HCT116 (cell line): ENCODE results near the gene TEP1. TPM values are rescaled to one million over a fixed set of nuclear protein-coding genes. Genes with fewer than 3 reads are reported as not detected.

Experiments used
- ATAC-seq: fragments of 200-7000 bp; cut with Tn5 transposase; 2 replicates; pipeline ENCODE4 v1.9.1; 2020; ENCODE audit warnings: mild to moderate bottlenecking, moderate library complexity
- BruUV-seq: library from RNA; stranded (reverse); fragments of 400-500 nt; replicated peaks from 2 replicates; lab custom pipeline; 2021; lab: Mats Ljungman, UMichigan
- CTCF ChIA-PET: fragments of 300-600 bp; sonication (Branson Sonifier 250); formaldehyde crosslinking; loops from one replicate; lab custom pipeline; 2021; ENCODE audit warnings: antibody characterized with exemption; lab: Charles Lee
- POLR2A ChIA-PET: fragments of 300-600, 350-600 bp; sonication (Branson Sonifier 250); formaldehyde crosslinking; loops from one replicate; lab custom pipeline; 2021; ENCODE audit warnings: antibody characterized with exemption; lab: Charles Lee
- RAD21 ChIA-PET, 2 experiments: fragments of 300-600 bp; sonication (Branson Sonifier 250); formaldehyde crosslinking; loops; one replicate each; lab custom pipeline; 2023; ENCODE audit warnings: low total read pairs in 2 of 2; ENCODE audit not compliant: uncharacterized antibody in 2 of 2, unreplicated experiment in 2 of 2, low non-redundant PET in 1 of 2; lab: Charles Lee
- DNase-seq: peaks from one replicate; pipeline ENCODE4 v3.0.0-alpha.2; 2010; ENCODE audit warnings: low read depth, low spot score
- H2AFZ ChIP-seq: fragments of 200-600 bp; shearing (Covaris generic), sonication (generic); 2 replicates; pipeline ENCODE4 v1.6.1; 2017; ENCODE audit warnings: low read depth, mixed run types, mixed read lengths, antibody characterized with exemption, low read length; ENCODE audit not compliant: poor library complexity, severe bottlenecking
- H3K27ac ChIP-seq: 2 replicates; pipeline ENCODE4 v1.5.1; 2012; ENCODE audit warnings: low read depth, low read length
- H3K27me3 ChIP-seq: fragments of 200-600 bp; sonication (generic); 2 replicates; pipeline ENCODE4 v1.6.1; 2016; ENCODE audit warnings: mixed run types, low read length, mixed read lengths; ENCODE audit not compliant: insufficient read depth
- H3K36me3 ChIP-seq, 2 experiments: fragments of 200-500 bp in 1 of 2; fragments of 200-600 bp in 1 of 2; sonication (Bioruptor generic) in 1 of 2; sonication (generic) in 1 of 2; 2 replicates each; pipeline versions ENCODE4 v1.5.1 to v1.6.1; 2014 to 2016; ENCODE audit warnings: low read length in 2 of 2, inconsistent platforms in 1 of 2, mixed read lengths in 1 of 2, mixed run types in 1 of 2; ENCODE audit not compliant: insufficient read depth in 2 of 2, control insufficient read depth in 1 of 2
- H3K4me1 ChIP-seq, 2 experiments: fragments of 200-600 bp in 1 of 2; sonication (generic) in 1 of 2; 2 replicates each; pipeline versions ENCODE4 v1.5.1 to v1.6.1; 2012 to 2017; ENCODE audit warnings: low read length in 2 of 2, inconsistent platforms in 1 of 2, mild to moderate bottlenecking in 1 of 2, mixed read lengths in 1 of 2, mixed run types in 1 of 2, moderate library complexity in 1 of 2; ENCODE audit not compliant: insufficient read depth in 2 of 2, control insufficient read depth in 1 of 2
- H3K4me2 ChIP-seq: fragments of 200-600 bp; sonication (generic); 2 replicates; pipeline ENCODE4 v1.6.1; 2017; ENCODE audit warnings: mixed run types, low read length, mixed read lengths
- H3K4me3 ChIP-seq, 2 experiments: fragments of 200-600 bp in 1 of 2; sonication (generic) in 1 of 2; replicated peaks in 1 of 2; 2 replicates each; pipeline ENCODE4 v1.5.1; 2011 to 2016; ENCODE audit warnings: low read length in 2 of 2, control low read depth in 1 of 2, low read depth in 1 of 2, mild to moderate bottlenecking in 1 of 2, mixed read lengths in 1 of 2, mixed run types in 1 of 2
- H3K79me2 ChIP-seq: fragments of 200-600 bp; sonication (generic); 2 replicates; pipeline ENCODE4 v1.6.1; 2017; ENCODE audit warnings: mild to moderate bottlenecking, mixed run types, low read length, moderate library complexity, mixed read lengths; ENCODE audit not compliant: insufficient read depth
- H3K9ac ChIP-seq: fragments of 200-600 bp; sonication (generic); 2 replicates; pipeline ENCODE4 v1.6.1; 2016; ENCODE audit warnings: low read length, mixed read lengths
- H3K9me2 ChIP-seq: fragments of 200-600 bp; sonication (generic), shearing (Covaris generic); 2 replicates; pipeline ENCODE4 v1.6.1; 2017; ENCODE audit warnings: mixed run types, mild to moderate bottlenecking, moderate library complexity; ENCODE audit not compliant: insufficient read depth
- H3K9me3 ChIP-seq, 2 experiments: fragments of 200-500 bp in 1 of 2; fragments of 200-600 bp in 1 of 2; sonication (Bioruptor generic) in 1 of 2; sonication (generic) in 1 of 2; 2 replicates each; pipeline ENCODE4 v1.6.1; 2014 to 2017; ENCODE audit warnings: low read length in 2 of 2, mixed read lengths in 2 of 2, inconsistent platforms in 1 of 2, low read depth in 1 of 2, mild to moderate bottlenecking in 1 of 2, mixed run types in 1 of 2, moderate library complexity in 1 of 2; ENCODE audit not compliant: control insufficient read depth in 1 of 2, insufficient read depth in 1 of 2
- H4K20me1 ChIP-seq: fragments of 200-600 bp; sonication (generic), shearing (Covaris generic); 2 replicates; pipeline ENCODE4 v1.6.1; 2017; ENCODE audit warnings: mixed run types, mild to moderate bottlenecking, moderate library complexity; ENCODE audit not compliant: insufficient read depth
- ATF3 ChIP-seq: IDR thresholded peaks from 2 replicates; pipeline ENCODE4 v1.6.1; 2012
- CBX3 ChIP-seq: IDR thresholded peaks from 2 replicates; pipeline ENCODE4 v1.6.1; 2012; ENCODE audit warnings: low read depth
- EGR1 ChIP-seq: IDR thresholded peaks from 2 replicates; pipeline ENCODE4 v1.6.1; 2012; ENCODE audit warnings: low read depth
- ELF1 ChIP-seq: IDR thresholded peaks from 2 replicates; pipeline ENCODE4 v1.6.1; 2012; ENCODE audit warnings: low read depth, borderline replicate concordance
- EZH2 ChIP-seq: fragments of 200-600 bp; sonication (generic); IDR thresholded peaks from 2 replicates; pipeline ENCODE4 v1.6.1; 2017; ENCODE audit warnings: antibody characterized with exemption, mixed run types
- EZH2phosphoT487 ChIP-seq: fragments of 200-600 bp; IDR thresholded peaks from 2 replicates; pipeline ENCODE4 v1.6.1; 2018; ENCODE audit warnings: antibody characterized with exemption, borderline replicate concordance
- FOSL1 ChIP-seq: IDR thresholded peaks from 2 replicates; pipeline ENCODE4 v1.6.1; 2012; ENCODE audit warnings: low read depth
- JUND ChIP-seq: IDR thresholded peaks from 2 replicates; pipeline ENCODE4 v1.6.1; 2012
- MAX ChIP-seq: IDR thresholded peaks from 2 replicates; pipeline ENCODE4 v1.6.1; 2012
- POLR2A ChIP-seq: IDR thresholded peaks from 2 replicates; pipeline ENCODE4 v1.7.0; 2011; ENCODE audit warnings: borderline replicate concordance; ENCODE audit not compliant: insufficient read depth, insufficient read length; ENCODE audit errors: extremely low read depth
- POLR2AphosphoS5 ChIP-seq: IDR thresholded peaks from 2 replicates; pipeline ENCODE4 v1.6.1; 2011; ENCODE audit warnings: mild to moderate bottlenecking, low read depth, low read length, moderate library complexity
- RAD21 ChIP-seq: IDR thresholded peaks from 2 replicates; pipeline ENCODE4 v1.6.1; 2012; ENCODE audit warnings: low read depth, mild to moderate bottlenecking
- REST ChIP-seq: IDR thresholded peaks from 2 replicates; pipeline ENCODE4 v1.6.1; 2012; ENCODE audit warnings: low read depth
- SIN3A ChIP-seq: IDR thresholded peaks from 2 replicates; pipeline ENCODE4 v1.6.1; 2012; ENCODE audit warnings: low read depth
- SP1 ChIP-seq: IDR thresholded peaks from 2 replicates; pipeline ENCODE4 v1.6.1; 2012; ENCODE audit warnings: low read depth
- SRF ChIP-seq: IDR thresholded peaks from 2 replicates; pipeline ENCODE4 v1.6.1; 2012; ENCODE audit warnings: low read depth
- YY1 ChIP-seq: IDR thresholded peaks from 2 replicates; pipeline ENCODE4 v1.6.1; 2011; ENCODE audit warnings: low read length, low read depth, moderate library complexity, mild to moderate bottlenecking; ENCODE audit not compliant: insufficient replicate concordance; ENCODE audit errors: extremely low read depth
- ZBTB33 ChIP-seq: IDR thresholded peaks from 2 replicates; pipeline ENCODE4 v1.6.1; 2011; ENCODE audit warnings: mild to moderate bottlenecking, low read length, moderate library complexity; ENCODE audit not compliant: insufficient replicate concordance; ENCODE audit errors: extremely low read depth
- ZFX ChIP-seq: fragments of 450-650 bp; IDR thresholded peaks from 2 replicates; pipeline ENCODE4 v1.6.1; 2017
- intact Hi-C: fragments of 100-400 bp; cut with micrococcal nuclease; formaldehyde crosslinking; loops from 2 replicates; pipeline ENCODE4 v1.10.0; 2022
- total RNA-seq: library from RNA; stranded (reverse); gene quantifications from one replicate; pipeline ENCODE4 v1.2.1, GENCODE V29; 2021; ENCODE audit not compliant: unreplicated experiment
- TF ChIP-seq, protein P1 (sequence below), 3 experiments: fragments of 200-600 bp in 1 of 3; sonication (generic) in 1 of 3; IDR thresholded peaks in 2 of 3; conservative IDR thresholded peaks in 1 of 3; 2 replicates each; pipeline ENCODE4 v1.5.1; 2012 to 2017; ENCODE audit warnings: low read depth in 2 of 3, low read length in 2 of 3, antibody characterized with exemption in 1 of 3, borderline replicate concordance in 1 of 3, control low read depth in 1 of 3, mild to moderate bottlenecking in 1 of 3, mixed read lengths in 1 of 3, mixed run types in 1 of 3, moderate library complexity in 1 of 3; ENCODE audit not compliant: insufficient read depth in 1 of 3

Gene TEP1
- total RNA-seq, 1 experiment from 2014 or later = 22.4 TPM

GRCh38 chr14:20400965-20401593, 12.2 kb downstream of the TEP1 start:
- ATAC-seq (peak; percentile 94), DNase-seq (peak; percentile 74)
- Histone ChIP-seq H3K27ac (peak overlapping the region; percentile 92), H3K4me1 (peaks cover 24 to 36% of the 10 kb centered on the region in 2 experiments), H2AFZ (no peak overlapping the region), H4K20me1 (no peaks in the 10 kb centered on the region), H3K36me3 (peaks cover 16 to 18% of the 10 kb centered on the region in 2 experiments), H3K27me3 (no peaks in the 10 kb centered on the region), H3K9ac (peak overlapping the region; percentile 60), H3K9me2 (no peaks in the 10 kb centered on the region), H3K4me3 (peak overlapping the region; percentile 19 to 48), H3K4me2 (peak overlapping the region; percentile 83), H3K9me3 (no peaks in the 10 kb centered on the region), H3K79me2 (no peaks in the 10 kb centered on the region)
- ChIA-PET RAD21 (interaction anchor here in 1 of 2 experiments (0.7 kb wide), 1 partner anchor 54 kb away, joined by 3 read pairs; the partner anchor contains the start of gene APEX1), CTCF (interaction anchor here (0.9 to 3.1 kb wide), 2 partner anchors 15 to 26 kb away, joined by 3 to 18 read pairs; no protein-coding TSS in a partner anchor), POLR2A (interaction anchor here (0.7 to 2.1 kb wide), 6 partner anchors 10 to 205 kb away, joined by 3 to 15 read pairs (median 6); partner anchors contain the start of genes PARP2 and TEP1)
- intact Hi-C loops = no loop called here
- no TSS peak for BruUV-seq
- TF ChIP-seq JUND (peak; percentile 98), REST (no peak), CBX3 (peak; percentile 82; the same call in 1 of the 2 replicates), EGR1 (no peak), ZFX (no peak), POLR2AphosphoS5 (peak; percentile 63), SP1 (peak; percentile 84), EZH2 (no peak), ZBTB33 (no peak), MAX (peak; percentile 69), EZH2phosphoT487 (no peak), RAD21 (no peak), SRF (peak; percentile 94), YY1 (peak; percentile 21), FOSL1 (peak; percentile 97), POLR2A (no peak), ELF1 (no peak), SIN3A (peak; percentile 77), ATF3 (peak; percentile 66; the same call in 1 of the 2 replicates)
- TF ChIP-seq, protein P1, sequence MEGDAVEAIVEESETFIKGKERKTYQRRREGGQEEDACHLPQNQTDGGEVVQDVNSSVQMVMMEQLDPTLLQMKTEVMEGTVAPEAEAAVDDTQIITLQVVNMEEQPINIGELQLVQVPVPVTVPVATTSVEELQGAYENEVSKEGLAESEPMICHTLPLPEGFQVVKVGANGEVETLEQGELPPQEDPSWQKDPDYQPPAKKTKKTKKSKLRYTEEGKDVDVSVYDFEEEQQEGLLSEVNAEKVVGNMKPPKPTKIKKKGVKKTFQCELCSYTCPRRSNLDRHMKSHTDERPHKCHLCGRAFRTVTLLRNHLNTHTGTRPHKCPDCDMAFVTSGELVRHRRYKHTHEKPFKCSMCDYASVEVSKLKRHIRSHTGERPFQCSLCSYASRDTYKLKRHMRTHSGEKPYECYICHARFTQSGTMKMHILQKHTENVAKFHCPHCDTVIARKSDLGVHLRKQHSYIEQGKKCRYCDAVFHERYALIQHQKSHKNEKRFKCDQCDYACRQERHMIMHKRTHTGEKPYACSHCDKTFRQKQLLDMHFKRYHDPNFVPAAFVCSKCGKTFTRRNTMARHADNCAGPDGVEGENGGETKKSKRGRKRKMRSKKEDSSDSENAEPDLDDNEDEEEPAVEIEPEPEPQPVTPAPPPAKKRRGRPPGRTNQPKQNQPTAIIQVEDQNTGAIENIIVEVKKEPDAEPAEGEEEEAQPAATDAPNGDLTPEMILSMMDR (IDR thresholded peaks at IDR 0.05 in 2 of 3, conservative IDR thresholded peaks at IDR 0.05 in 1 of 3; ENCODE audit: borderline replicate concordance in 1 of 3, insufficient read depth in 1 of 3, low read depth in 2 of 3, low read length in 2 of 3) = no peak
